ENCODE measurements around the gene COG8. TPM values are rescaled to one million over a fixed set of nuclear protein-coding genes. Genes with fewer than 3 reads are reported as not detected.
A peak's percentile ranks its signal among the peaks of the same experiment; 100 is the strongest.

COG8 gene
- total RNA-seq, 6 donors from 2014 or later, result 33.5 to 62.9 (median 37.0) TPM

GRCh38 chr16:69314534-69314933 lies 24.8 kb downstream of the COG8 start:
- DNase-seq, result no peak
- no peak for ATAC-seq (ENCODE audit: low FRiP score in 2 of 2)
- WGBS, 2 donors, result 86 to 90% methylated on average over 11 of the region's 11 CpGs
- Histone ChIP-seq H3K4me1 (peaks cover 13 to 32% (median 18%) of the 10 kb centered on the region in 4 donors), H3K27me3 (no peaks in the 10 kb centered on the region), H3K36me3 (peaks cover 19 to 56% (median 51%) of the 10 kb centered on the region in 4 donors), H3K27ac (no peak overlapping the region), H3K9me3 (no peaks in the 10 kb centered on the region), H3K4me3 (no peak overlapping the region)
- TF ChIP-seq EP300 (IDR thresholded peaks at IDR 0.05) (no peak), POLR2A (IDR thresholded peaks at IDR 0.05) (no peak), POLR2AphosphoS5 (IDR thresholded peaks at IDR 0.05) (no peak)
- TF ChIP-seq, protein P1, sequence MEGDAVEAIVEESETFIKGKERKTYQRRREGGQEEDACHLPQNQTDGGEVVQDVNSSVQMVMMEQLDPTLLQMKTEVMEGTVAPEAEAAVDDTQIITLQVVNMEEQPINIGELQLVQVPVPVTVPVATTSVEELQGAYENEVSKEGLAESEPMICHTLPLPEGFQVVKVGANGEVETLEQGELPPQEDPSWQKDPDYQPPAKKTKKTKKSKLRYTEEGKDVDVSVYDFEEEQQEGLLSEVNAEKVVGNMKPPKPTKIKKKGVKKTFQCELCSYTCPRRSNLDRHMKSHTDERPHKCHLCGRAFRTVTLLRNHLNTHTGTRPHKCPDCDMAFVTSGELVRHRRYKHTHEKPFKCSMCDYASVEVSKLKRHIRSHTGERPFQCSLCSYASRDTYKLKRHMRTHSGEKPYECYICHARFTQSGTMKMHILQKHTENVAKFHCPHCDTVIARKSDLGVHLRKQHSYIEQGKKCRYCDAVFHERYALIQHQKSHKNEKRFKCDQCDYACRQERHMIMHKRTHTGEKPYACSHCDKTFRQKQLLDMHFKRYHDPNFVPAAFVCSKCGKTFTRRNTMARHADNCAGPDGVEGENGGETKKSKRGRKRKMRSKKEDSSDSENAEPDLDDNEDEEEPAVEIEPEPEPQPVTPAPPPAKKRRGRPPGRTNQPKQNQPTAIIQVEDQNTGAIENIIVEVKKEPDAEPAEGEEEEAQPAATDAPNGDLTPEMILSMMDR (IDR thresholded peaks at IDR 0.05), result no peak

- H3K9me3 ChIP-seq, result no peaks in the 10 kb centered on the region
Observed at GRCh38 chr16:69313469-69313868, 25.9 kb downstream of the COG8 start.

GRCh38 chr16:69311533-69312387 lies 27.6 kb downstream of the COG8 start:
- WGBS, 2 donors, result 3 to 5% methylated on average over 12 to 28 of the region's 59 CpGs
- Histone ChIP-seq H3K27me3 (no peaks in the 10 kb centered on the region), H3K4me1 (peaks cover 13 to 32% (median 18%) of the 10 kb centered on the region in 4 donors), H3K9me3 (no peaks in the 10 kb centered on the region), H3K27ac (peak overlapping the region; percentile 89 to 94 (median 92)), H3K36me3 (peaks cover 5 to 28% (median 25%) of the 10 kb centered on the region in 4 donors), H3K4me3 (peak overlapping the region; percentile 82 to 99 (median 92))
- ATAC-seq (ENCODE audit: low FRiP score in 2 of 2) (peak; percentile 23 to 69), DNase-seq (peak in 1 of 2 donors; percentile 54)
- TF ChIP-seq POLR2A (IDR thresholded peaks at IDR 0.05) (no peak), EP300 (IDR thresholded peaks at IDR 0.05) (no peak), POLR2AphosphoS5 (IDR thresholded peaks at IDR 0.05) (no peak)
- TF ChIP-seq, protein P1 (IDR thresholded peaks at IDR 0.05), result no peak

More at GRCh38 chr16:69313469-69313868, 25.9 kb downstream of the COG8 start:
- H3K36me3 ChIP-seq, result peaks cover 10 to 45% (median 40%) of the 10 kb centered on the region in 4 donors
- no peak for ATAC-seq (ENCODE audit: low FRiP score in 2 of 2)
- peaks cover 13 to 32% (median 18%) of the 10 kb centered on the region in 4 donors for H3K4me1 ChIP-seq
- no peaks in the 10 kb centered on the region for H3K27me3 ChIP-seq
- H3K4me3 ChIP-seq, result no peak overlapping the region
- TF ChIP-seq EP300 (IDR thresholded peaks at IDR 0.05) (no peak), POLR2AphosphoS5 (IDR thresholded peaks at IDR 0.05) (no peak), POLR2A (IDR thresholded peaks at IDR 0.05) (no peak)
- TF ChIP-seq, protein P1 (IDR thresholded peaks at IDR 0.05), result no peak
- WGBS, 2 donors, result 95% methylated on average over 5 of the region's 5 CpGs
- DNase-seq, result no peak
- H3K27ac ChIP-seq, result no peak overlapping the region

- H3K9me3 ChIP-seq, result no peaks in the 10 kb centered on the region
- peaks cover 13 to 32% (median 18%) of the 10 kb centered on the region in 4 donors for H3K4me1 ChIP-seq
- H3K36me3 ChIP-seq, result peaks cover 0 to 19% (median 16%) of the 10 kb centered on the region in 4 donors
- TF ChIP-seq, protein P1 (IDR thresholded peaks at IDR 0.05), result peak; percentile 98 to 100 (median 99)
- TF ChIP-seq EP300 (IDR thresholded peaks at IDR 0.05) (no peak), POLR2AphosphoS5 (IDR thresholded peaks at IDR 0.05) (peak; percentile 72 to 73), POLR2A (IDR thresholded peaks at IDR 0.05) (peak in 2 of 4 donors; percentile 81 to 86)
- ATAC-seq (ENCODE audit: low FRiP score in 2 of 2) (peak; percentile 99 to 100), DNase-seq (peak; percentile 97 to 99)
- peak within 1 kb of the TSS; percentile 89 to 94 (median 92) for H3K27ac ChIP-seq
- no peaks in the 10 kb centered on the region for H3K27me3 ChIP-seq
- 22 to 23% methylated on average over 15 to 28 of the region's 70 CpGs for WGBS, 2 donors
- H3K4me3 ChIP-seq, result peak within 1 kb of the TSS; percentile 82 to 99 (median 92)
Observed at GRCh38 chr16:69310653-69311532, 28.5 kb downstream of the COG8 start, which contains the start of gene VPS4A. Gene VPS4A (plus strand): TSS chr16:69311350. CDS start chr16:69311512, 162 bp downstream.
